HG03460 (cell line): Measurements from ENCODE around the gene DOCK4.
A peak's percentile ranks its signal among the peaks of the same experiment; 100 is the strongest.

ENCODE experiments used
- ATAC-seq: cut with Tn5 transposase; IDR thresholded peaks from one replicate; pipeline ENCODE4 v1.9.1; 2021; ENCODE audit not compliant: unreplicated experiment

Gene DOCK4

DNA sequence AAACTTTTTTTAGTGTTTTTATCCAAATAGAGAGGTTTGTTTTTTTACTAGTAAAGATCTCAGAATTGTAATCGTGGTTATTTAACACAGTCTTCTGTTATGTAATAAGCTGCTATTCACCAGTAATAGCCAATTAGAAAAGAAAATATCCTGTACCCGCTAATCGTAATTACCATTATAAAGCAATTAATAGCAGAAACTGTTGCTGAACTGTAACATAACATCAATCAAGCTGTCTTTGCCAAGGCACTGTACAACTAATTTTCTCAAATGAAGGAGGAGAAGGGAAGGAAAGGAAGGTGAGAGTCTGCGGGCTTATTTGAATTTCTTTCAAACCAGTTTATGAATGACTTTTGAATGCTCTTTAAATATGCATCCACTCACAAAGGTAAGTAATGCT, 9.6 kb upstream of the DOCK4 start:
- ATAC-seq, result no peak

GRCh38 chr7:112214883-112215282, 8.7 kb upstream of the DOCK4 start:
- ATAC-seq, result no peak

DNA sequence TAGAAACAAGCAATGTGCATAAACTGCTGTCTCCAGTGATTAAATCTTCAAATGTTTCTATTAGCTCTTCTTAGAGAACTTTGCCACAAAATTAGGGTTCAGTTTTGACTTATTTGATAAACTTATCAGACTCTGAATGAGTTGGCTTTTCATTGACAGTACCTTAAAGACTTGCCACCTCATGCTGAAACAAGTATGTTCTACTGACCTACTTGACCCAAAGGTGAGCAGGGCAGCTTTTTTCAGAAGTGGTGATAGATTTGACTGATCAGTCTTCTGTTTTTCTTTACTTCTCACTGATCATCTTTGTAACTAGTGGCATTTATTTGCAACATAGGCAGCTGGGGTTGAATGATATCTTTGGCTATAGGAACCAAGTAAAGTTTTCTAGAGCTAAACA, 8.1 kb upstream of the DOCK4 start:
- no peak for ATAC-seq

DNA sequence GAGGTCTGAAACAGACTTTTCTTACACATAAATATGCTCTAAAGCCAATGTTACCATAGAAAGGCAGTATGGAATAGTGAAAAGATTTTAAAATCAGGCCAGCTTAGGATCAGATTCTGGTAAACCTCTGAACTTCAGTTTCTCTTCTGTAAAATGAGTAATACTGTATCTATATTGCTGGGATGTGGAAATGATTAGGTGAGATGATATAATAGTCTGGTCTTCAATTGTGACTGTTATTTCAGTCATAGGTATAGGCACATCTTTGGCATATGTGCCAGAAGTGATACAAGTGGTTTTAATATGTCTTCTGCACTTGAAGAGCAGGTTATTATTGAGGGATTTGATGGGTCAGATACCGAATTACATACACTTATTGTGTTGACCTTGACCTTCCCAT, 7.5 kb upstream of the DOCK4 start:
- no peak for ATAC-seq

GRCh38 chr7:112212571-112212970, 6.4 kb upstream of the DOCK4 start:
- ATAC-seq, result no peak

GRCh38 chr7:112211348-112211907, 5.2 kb upstream of the DOCK4 start:
- ATAC-seq, result no peak

- ATAC-seq, result no peak
Measured at GRCh38 chr7:112207765-112208164, 1.6 kb upstream of the DOCK4 start.

GRCh38 chr7:112206991-112207592, 893 bp upstream of the DOCK4 start:
- ATAC-seq, result no peak

- peak; percentile 8 for ATAC-seq
Measured at GRCh38 chr7:112205343-112206237, 609 bp downstream of the DOCK4 start.

DNA sequence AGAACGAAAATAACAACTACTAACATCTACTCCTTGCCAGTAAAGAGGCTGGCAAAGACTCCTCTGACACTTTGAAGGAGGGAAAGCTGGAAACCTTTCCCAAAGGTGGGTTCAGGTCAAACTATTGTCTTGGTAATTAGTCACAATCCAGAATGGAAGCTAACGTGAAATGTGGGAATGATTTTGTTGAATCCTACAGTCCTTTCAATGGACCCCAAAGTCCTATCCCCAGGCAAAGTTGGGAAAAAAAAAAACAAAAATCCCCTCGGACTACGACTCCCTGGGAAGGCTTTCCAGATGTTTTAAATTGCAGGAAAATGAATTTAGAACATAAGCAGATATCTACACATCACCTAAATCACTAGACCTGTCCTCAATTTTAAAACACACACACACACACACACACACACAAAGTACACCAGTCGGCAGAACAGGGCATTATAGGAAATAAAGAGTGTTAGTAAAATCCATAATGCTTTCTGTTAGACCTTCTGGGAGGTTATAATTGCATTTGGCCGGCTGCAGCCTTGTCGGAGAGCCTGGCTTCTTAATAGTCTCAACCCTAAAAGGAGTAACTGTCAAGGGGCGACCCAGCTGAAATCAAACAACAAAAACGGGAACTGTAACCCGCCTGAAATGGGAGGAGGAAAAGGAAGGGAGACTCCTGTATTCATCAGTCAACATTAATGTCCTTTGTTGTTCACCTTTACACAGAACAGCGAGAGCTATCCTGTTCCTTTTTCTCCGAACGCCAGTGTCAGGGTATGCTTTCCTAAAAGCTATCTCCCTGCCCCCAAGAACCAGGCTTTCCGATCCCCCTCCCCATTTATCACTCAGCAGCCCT, 1.5 kb downstream of the DOCK4 start:
- ATAC-seq, result no peak

DNA sequence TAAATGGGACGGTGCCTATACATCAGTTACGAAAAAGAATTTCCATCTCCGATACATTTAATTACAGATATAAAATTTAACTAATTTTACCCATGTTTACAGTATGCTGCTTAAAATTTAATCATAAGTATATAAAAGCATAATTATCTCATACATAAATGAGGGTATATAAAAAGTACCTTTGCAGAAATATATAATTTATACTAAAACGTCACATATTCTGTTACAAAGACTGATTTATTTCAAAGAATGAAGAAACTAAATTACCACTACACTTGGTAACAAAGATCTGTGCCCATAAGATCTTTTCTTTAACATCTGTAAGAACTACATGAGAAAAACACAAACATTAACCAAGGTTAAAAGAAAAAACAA, 2.8 kb downstream of the DOCK4 start:
- ATAC-seq, result no peak

DNA sequence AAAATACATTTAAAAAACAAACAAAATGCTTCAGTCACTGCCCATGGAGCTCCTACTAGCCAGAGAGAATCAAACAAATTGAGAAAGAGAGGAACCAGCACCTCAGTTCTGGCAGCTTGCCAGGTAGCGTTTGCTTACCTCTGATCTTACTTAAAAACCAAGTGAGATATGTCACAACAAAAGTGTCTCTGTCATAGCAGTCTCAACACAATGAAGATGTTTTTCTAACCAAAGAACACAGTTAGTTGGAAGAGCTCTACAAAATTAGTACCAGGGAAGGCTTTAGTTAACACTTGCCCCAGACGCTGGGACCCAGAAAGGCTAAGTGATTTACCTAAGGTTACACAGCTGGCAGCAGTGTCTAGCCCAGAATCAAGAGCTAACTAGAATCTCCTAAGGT, 3.4 kb downstream of the DOCK4 start:
- no peak for ATAC-seq

- no peak for ATAC-seq
Measured at GRCh38 chr7:112201839-112202238, 4.4 kb downstream of the DOCK4 start.

GRCh38 chr7:112201411-112201810, 4.8 kb downstream of the DOCK4 start:
- no peak for ATAC-seq

- no peak for ATAC-seq
Measured at GRCh38 chr7:112199672-112200071, 6.5 kb downstream of the DOCK4 start.

- no peak for ATAC-seq
Measured at GRCh38 chr7:112199035-112199655, 7.1 kb downstream of the DOCK4 start.

- ATAC-seq, result no peak
Measured at GRCh38 chr7:112197322-112197721, 8.9 kb downstream of the DOCK4 start.

- no peak for ATAC-seq
Measured at GRCh38 chr7:112195717-112196116, 10.5 kb downstream of the DOCK4 start.

DNA sequence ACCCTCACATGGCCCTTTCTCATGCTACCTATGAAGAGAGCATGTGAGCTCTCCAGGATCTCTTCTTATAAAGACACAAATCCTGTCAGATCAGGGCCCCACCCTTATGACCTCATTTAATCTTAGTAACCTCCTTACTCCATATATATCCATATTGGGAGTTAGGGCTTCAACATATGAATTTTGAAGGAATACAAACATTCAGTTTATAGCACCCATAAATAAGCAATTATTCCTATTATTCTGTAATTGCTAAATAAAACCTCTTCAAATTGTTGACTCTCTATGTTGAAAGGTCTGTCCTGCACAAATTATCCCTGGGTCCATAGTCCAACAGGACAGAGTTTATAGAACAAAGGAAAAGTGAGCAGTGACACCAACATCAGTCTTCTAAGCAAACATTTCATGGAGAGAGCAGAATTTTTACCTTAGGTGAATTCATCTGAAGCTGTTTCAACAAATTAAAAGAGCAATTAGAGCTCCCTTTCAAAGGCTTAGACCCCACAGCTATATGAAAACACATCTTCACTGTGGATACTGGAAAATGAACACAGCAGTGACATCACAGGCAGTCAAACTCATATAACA, 12.2 kb downstream of the DOCK4 start:
- ATAC-seq, result no peak
